GM23248 (cell line): Measurements from ENCODE around the gene MYO18B. TPM values are rescaled to one million over a fixed set of nuclear protein-coding genes. Genes with fewer than 3 reads are reported as not detected.

Experiments used
- DNase-seq: peaks from one replicate; pipeline ENCODE4 v3.0.0-alpha.2; 2015
- H2AFZ ChIP-seq: fragments of 200-600 bp; sonication (generic); 2 replicates; pipeline ENCODE4 v1.6.1; 2016; ENCODE audit warnings: antibody characterized with exemption
- H3F3A ChIP-seq: fragments of 200-600 bp; sonication (generic); 2 replicates; pipeline ENCODE4 v1.6.1; 2016; ENCODE audit warnings: mild to moderate bottlenecking, antibody characterized with exemption, mixed run types; ENCODE audit not compliant: insufficient read depth
- H3K27ac ChIP-seq: fragments of 200-600 bp; sonication (generic); 2 replicates; pipeline ENCODE4 v1.5.1; 2016; ENCODE audit warnings: mild to moderate bottlenecking
- H3K27me3 ChIP-seq: fragments of 200-600 bp; sonication (generic); replicated peaks from 2 replicates; pipeline ENCODE4 v1.6.1; 2016; ENCODE audit warnings: mild to moderate bottlenecking; ENCODE audit not compliant: insufficient read depth
- H3K36me3 ChIP-seq: fragments of 200-600 bp; sonication (generic); 2 replicates; pipeline ENCODE4 v1.6.1; 2016; ENCODE audit warnings: low read depth, mild to moderate bottlenecking
- H3K4me1 ChIP-seq: fragments of 200-600 bp; sonication (generic); 2 replicates; pipeline ENCODE4 v1.6.1; 2016; ENCODE audit warnings: mild to moderate bottlenecking; ENCODE audit not compliant: insufficient read depth
- H3K4me2 ChIP-seq: fragments of 200-600 bp; sonication (generic); one replicate; pipeline ENCODE4 v1.6.1; 2016; ENCODE audit warnings: mild to moderate bottlenecking; ENCODE audit not compliant: unreplicated experiment
- H3K4me3 ChIP-seq: fragments of 200-600 bp; sonication (generic); 2 replicates; pipeline ENCODE4 v1.5.1; 2016; ENCODE audit warnings: mild to moderate bottlenecking
- H3K79me2 ChIP-seq: fragments of 200-600 bp; sonication (generic); 2 replicates; pipeline ENCODE4 v1.6.1; 2016; ENCODE audit warnings: mild to moderate bottlenecking; ENCODE audit not compliant: insufficient read depth
- H3K9ac ChIP-seq: fragments of 200-600 bp; sonication (generic); 2 replicates; pipeline ENCODE4 v1.6.1; 2016; ENCODE audit warnings: mild to moderate bottlenecking
- H3K9me2 ChIP-seq: fragments of 200-600 bp; sonication (generic); 2 replicates; pipeline ENCODE4 v1.6.1; 2016; ENCODE audit warnings: mixed run types, mild to moderate bottlenecking, moderate library complexity; ENCODE audit not compliant: insufficient read depth
- H3K9me3 ChIP-seq: fragments of 200-600 bp; sonication (generic); one replicate; pipeline ENCODE4 v1.6.1; 2017; ENCODE audit warnings: low read depth
- H4K20me1 ChIP-seq: fragments of 200-600 bp; sonication (generic); 2 replicates; pipeline ENCODE4 v1.6.0; 2016; ENCODE audit not compliant: insufficient read depth
- EZH2 ChIP-seq: fragments of 200-600 bp; sonication (generic); IDR thresholded peaks from 2 replicates; pipeline ENCODE4 v1.6.1; 2018; ENCODE audit warnings: antibody characterized with exemption, mild to moderate bottlenecking; ENCODE audit not compliant: insufficient read depth, poor library complexity, severe bottlenecking
- EZH2phosphoT487 ChIP-seq: fragments of 200-600 bp; sonication (generic); IDR thresholded peaks from 2 replicates; pipeline ENCODE4 v1.6.1; 2018; ENCODE audit warnings: antibody characterized with exemption, moderate library complexity, mild to moderate bottlenecking, low read depth; ENCODE audit not compliant: insufficient read depth
- WGBS, 2 experiments: methylation state at CpG; one replicate each; pipeline ENCODE4 v1.1.6; 2015 to 2017; ENCODE audit warnings: low lambda C conversion rate in 2 of 2, low coverage in 1 of 2; ENCODE audit errors: missing lambda C conversion rate in 2 of 2; 5-methylcytosine and 5-hydroxymethylcytosine counted together
- in situ Hi-C: fragments of 300-500 bp; cut with MboI; formaldehyde crosslinking; loops from 2 replicates; pipeline ENCODE4 v1.15.0; 2020
- polyA plus RNA-seq: library from polyadenylated mRNA; unstranded; fragments of >200 nt; fragmentation: Nextera tagmentation; extraction: Ambion mirVana; gene quantifications from 2 replicates; pipeline ENCODE4 v1.2.1, GENCODE V29; 2016
- total RNA-seq: library from RNA; depleted of rRNA; stranded (reverse); fragments of >200 nt; shearing (Covaris generic); gene quantifications from 2 replicates; pipeline ENCODE4 v1.2.3, GENCODE V29; 2014

Gene MYO18B
- total and polyA plus RNA-seq, 2 experiments from 2014 or later, result not detected

DNA sequence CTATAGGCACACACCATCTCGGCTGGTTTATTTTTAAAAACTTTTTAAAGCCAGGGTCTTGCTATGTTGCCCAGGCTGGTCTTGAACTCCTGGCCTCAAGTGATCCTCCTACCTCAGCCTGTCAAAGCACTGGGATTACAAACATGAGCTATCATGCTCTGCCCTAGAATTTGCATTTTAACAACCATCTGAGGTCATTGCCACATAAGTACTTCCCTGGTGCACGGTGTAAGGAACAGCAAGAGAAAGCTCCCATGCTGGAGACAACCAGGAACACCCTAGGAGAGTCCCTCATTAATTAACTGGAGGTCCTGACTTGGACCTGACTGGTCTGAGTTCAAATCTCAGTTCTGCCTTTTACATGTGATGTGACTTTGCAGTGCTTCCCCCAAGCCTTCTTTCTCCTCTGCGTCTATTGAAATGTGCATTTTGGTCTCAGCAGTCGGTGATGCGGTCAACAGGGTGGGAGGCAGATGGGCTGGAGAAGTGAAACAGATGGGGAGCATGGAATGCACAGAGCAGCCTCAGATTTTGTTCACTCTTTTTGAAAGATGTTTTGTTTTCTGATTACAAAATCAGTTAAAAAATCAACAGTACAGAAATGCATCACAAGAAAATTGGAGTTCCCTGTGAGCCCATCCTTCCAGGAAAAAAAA, 146.5 kb downstream of the MYO18B start:
- H3K4me2 ChIP-seq, result no peak overlapping the region
- H3K27ac ChIP-seq, result no peak overlapping the region
- H2AFZ ChIP-seq, result no peak overlapping the region
- no peak overlapping the region for H3K9ac ChIP-seq
- H3F3A ChIP-seq, result no peaks in the 10 kb centered on the region
- H3K4me1 ChIP-seq, result no peaks in the 10 kb centered on the region
- no peaks in the 10 kb centered on the region for H3K9me3 ChIP-seq
- DNase-seq, result no peak
- H3K79me2 ChIP-seq, result no peaks in the 10 kb centered on the region
- TF ChIP-seq EZH2phosphoT487 (no peak), EZH2 (no peak)
- H3K4me3 ChIP-seq, result no peak overlapping the region
- H3K9me2 ChIP-seq, result no peaks in the 10 kb centered on the region
- 11 to 13% methylated on average over 5 of the region's 5 CpGs for WGBS, 2 experiments
- no peaks in the 10 kb centered on the region for H3K36me3 ChIP-seq
- no peaks in the 10 kb centered on the region for H4K20me1 ChIP-seq
- no peaks in the 10 kb centered on the region for H3K27me3 ChIP-seq
- in situ Hi-C loops, result no loop called here

DNA sequence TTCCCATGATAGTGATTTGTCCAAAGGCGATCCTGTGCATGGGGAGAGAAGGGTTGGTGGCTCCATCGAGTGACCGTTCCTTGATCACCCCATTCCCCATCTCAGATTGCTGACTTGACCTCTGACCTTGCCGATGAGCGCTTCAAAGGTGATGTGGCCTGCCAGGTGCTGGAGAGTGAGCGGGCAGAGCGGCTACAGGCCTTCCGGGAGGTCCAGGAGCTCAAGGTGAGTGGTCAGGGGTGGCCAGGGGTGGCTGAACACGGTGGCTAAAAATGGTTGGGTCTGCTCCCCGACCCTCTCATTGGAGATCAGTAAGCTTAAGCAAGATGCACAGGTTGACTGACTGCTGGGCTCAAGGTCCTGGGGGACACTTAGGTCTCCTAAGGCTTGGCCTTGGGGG, 148.7 kb downstream of the MYO18B start:
- H3K4me2 ChIP-seq, result no peak overlapping the region
- in situ Hi-C loops, result no loop called here
- H3K79me2 ChIP-seq, result no peaks in the 10 kb centered on the region

DNA sequence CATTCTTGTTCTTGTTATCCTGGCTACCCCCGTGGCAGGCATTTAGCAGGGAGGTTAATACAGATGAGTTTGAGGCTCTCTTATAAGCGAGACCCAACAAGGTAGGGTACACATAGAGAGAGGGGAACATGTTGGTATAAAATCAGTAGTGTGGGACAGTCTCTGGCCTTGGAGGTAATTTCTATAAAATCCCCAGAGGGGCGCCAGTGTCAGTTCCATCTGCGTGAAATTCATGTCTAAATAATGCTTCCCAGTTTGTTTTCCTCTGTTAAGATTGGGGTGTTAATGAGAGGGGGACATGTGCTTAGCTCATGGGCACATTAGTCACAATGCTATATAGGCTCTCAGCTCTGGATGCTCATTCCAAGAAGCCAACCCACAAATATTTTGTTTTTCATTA, 150.7 kb downstream of the MYO18B start:
- no peaks in the 10 kb centered on the region for H3K9me3 ChIP-seq
- no peaks in the 10 kb centered on the region for H3K4me1 ChIP-seq
- no peak for DNase-seq
- H3K27ac ChIP-seq, result no peak overlapping the region
- no peak for TF ChIP-seq EZH2
- TF ChIP-seq EZH2phosphoT487, result no peak
- H3K9me2 ChIP-seq, result no peaks in the 10 kb centered on the region
- H3K79me2 ChIP-seq, result no peaks in the 10 kb centered on the region
- H4K20me1 ChIP-seq, result no peaks in the 10 kb centered on the region
- H3F3A ChIP-seq, result no peaks in the 10 kb centered on the region
- H2AFZ ChIP-seq, result no peak overlapping the region
- no peaks in the 10 kb centered on the region for H3K27me3 ChIP-seq
- no peak overlapping the region for H3K9ac ChIP-seq
- WGBS, 2 experiments, result 4 to 7% methylated on average over 4 of the region's 4 CpGs
- H3K36me3 ChIP-seq, result no peaks in the 10 kb centered on the region
- H3K4me3 ChIP-seq, result no peak overlapping the region
- in situ Hi-C loops, result no loop called here
- H3K4me2 ChIP-seq, result no peak overlapping the region

More for the DNA sequence above, 148.7 kb downstream of the MYO18B start:
- Histone ChIP-seq H3K27me3 (no peaks in the 10 kb centered on the region), H3K27ac (no peak overlapping the region), H3K4me1 (no peaks in the 10 kb centered on the region), H3K9ac (no peak overlapping the region), H3K4me3 (no peak overlapping the region), H3K9me3 (no peaks in the 10 kb centered on the region), H4K20me1 (no peaks in the 10 kb centered on the region), H2AFZ (no peak overlapping the region), H3K36me3 (no peaks in the 10 kb centered on the region), H3K9me2 (no peaks in the 10 kb centered on the region), H3F3A (no peaks in the 10 kb centered on the region)
- WGBS, 2 experiments, result 31 to 32% methylated on average over 10 of the region's 10 CpGs
- no peak for DNase-seq
- no peak for TF ChIP-seq EZH2phosphoT487

DNA sequence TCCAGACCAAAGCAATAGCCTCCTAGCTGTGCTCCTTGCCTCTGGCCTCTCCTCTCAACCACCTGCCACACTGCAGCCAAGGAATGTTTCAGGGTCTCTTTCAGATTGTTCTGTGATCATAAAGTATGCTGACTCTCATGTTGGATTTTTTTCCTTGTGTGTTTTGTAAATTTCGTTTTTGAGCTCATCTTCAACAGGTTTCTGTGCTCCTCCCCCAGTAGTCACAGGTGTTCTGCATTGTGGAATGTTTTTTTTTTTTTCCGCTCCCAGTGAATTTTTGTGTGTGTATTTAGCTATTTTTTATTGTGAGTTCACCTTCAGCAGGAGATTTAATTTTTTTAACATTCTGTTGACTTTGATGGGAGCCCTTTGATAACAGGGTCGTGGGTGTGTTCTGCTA, 153.7 kb downstream of the MYO18B start:
- Histone ChIP-seq H3K9ac (no peak overlapping the region), H3K9me2 (no peaks in the 10 kb centered on the region), H2AFZ (no peak overlapping the region), H3K27ac (no peak overlapping the region), H3K4me1 (no peaks in the 10 kb centered on the region), H3F3A (no peaks in the 10 kb centered on the region), H3K4me3 (no peak overlapping the region), H4K20me1 (no peaks in the 10 kb centered on the region), H3K27me3 (no peaks in the 10 kb centered on the region), H3K4me2 (no peak overlapping the region), H3K79me2 (no peaks in the 10 kb centered on the region), H3K36me3 (no peaks in the 10 kb centered on the region), H3K9me3 (no peaks in the 10 kb centered on the region)
- 22 to 24% methylated on average over 3 of the region's 3 CpGs for WGBS, 2 experiments
- no peak for DNase-seq
- in situ Hi-C loops, result no loop called here
- TF ChIP-seq EZH2 (no peak), EZH2phosphoT487 (no peak)

DNA sequence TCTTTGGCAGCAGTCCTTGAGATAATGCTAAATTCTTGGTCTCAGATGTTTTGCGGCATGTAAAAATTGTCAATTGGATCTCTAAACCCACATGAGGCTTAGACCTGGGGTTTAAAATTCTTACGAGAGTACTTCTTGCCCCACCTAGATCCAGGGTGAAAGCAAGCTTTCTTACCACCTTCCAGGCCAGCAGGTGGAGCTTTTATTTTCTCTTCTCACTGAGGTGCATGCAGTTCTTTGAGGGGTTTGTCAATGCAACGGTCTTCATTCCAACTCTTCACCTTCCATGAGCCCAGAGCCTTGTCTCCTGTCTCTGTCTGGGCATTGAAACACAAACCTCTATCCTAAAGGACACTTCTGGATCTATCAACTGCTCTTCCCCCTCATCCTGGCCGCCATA, 154.1 kb downstream of the MYO18B start:
- H3K27ac ChIP-seq, result no peak overlapping the region
- no peak overlapping the region for H2AFZ ChIP-seq
- H4K20me1 ChIP-seq, result no peaks in the 10 kb centered on the region
- H3K79me2 ChIP-seq, result no peaks in the 10 kb centered on the region
- H3K27me3 ChIP-seq, result no peaks in the 10 kb centered on the region
- no peaks in the 10 kb centered on the region for H3K4me1 ChIP-seq
- no peaks in the 10 kb centered on the region for H3K9me2 ChIP-seq
- H3K4me2 ChIP-seq, result no peak overlapping the region
- no peak overlapping the region for H3K4me3 ChIP-seq
- H3F3A ChIP-seq, result no peaks in the 10 kb centered on the region
- in situ Hi-C loops, result no loop called here
- H3K36me3 ChIP-seq, result no peaks in the 10 kb centered on the region
- no peaks in the 10 kb centered on the region for H3K9me3 ChIP-seq
- WGBS, 2 experiments, result 32% methylated on average over 4 of the region's 4 CpGs
- no peak overlapping the region for H3K9ac ChIP-seq
- DNase-seq, result no peak
- TF ChIP-seq EZH2phosphoT487 (no peak), EZH2 (no peak)
